B cell (primary cell): ENCODE data around the gene TPO.

Source experiments
- CTCF ChIP-seq: fragments of 200-600 bp; IDR thresholded peaks from one replicate; pipeline ENCODE4 v1.8.0; 2022; ENCODE audit warnings: antibody characterized with exemption, mild to moderate bottlenecking
- EZH2 ChIP-seq: IDR thresholded peaks from 2 replicates; pipeline ENCODE4 v1.6.1; 2012; ENCODE audit warnings: borderline replicate concordance, low read depth, mild to moderate bottlenecking, moderate library complexity, low read length; ENCODE audit not compliant: insufficient read depth, poor library complexity, severe bottlenecking

DNA sequence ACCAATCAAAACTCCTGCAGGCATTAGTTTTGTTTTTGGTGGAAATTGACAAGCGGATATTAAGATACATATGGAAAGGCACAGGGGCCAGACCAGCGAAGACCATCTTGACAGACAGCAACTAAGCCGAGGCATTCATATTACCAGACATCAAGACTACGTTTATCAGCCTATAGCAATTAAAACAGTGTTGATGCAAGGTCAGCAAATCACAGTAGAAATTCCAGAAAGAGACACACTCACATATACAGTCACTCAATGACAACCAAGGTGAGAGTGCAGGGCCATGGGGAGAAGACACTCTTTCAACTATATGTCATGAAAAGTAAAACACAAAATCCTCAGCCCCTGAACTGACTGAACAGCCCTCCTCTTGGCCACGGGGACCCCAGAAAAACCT, 164.6 kb downstream of the TPO start:
- no peak for TF ChIP-seq CTCF
- no peak for TF ChIP-seq EZH2
